GM12892 (cell line): ENCODE data around the gene VWA7.
A peak's percentile ranks its signal among the peaks of the same experiment; 100 is the strongest.

Experiments
- POLR2A ChIP-seq: IDR thresholded peaks from 2 replicates; pipeline ENCODE4 v1.6.1; 2011; ENCODE audit warnings: low read depth, low read length, control low read depth
- POLR2AphosphoS5 ChIP-seq: IDR thresholded peaks from 2 replicates; pipeline ENCODE4 v1.6.1; 2011; ENCODE audit warnings: low read depth, low read length, control low read depth
- TAF1 ChIP-seq: IDR thresholded peaks from 2 replicates; pipeline ENCODE4 v1.6.1; 2011; ENCODE audit warnings: low read depth, mild to moderate bottlenecking, control low read depth, low read length, borderline replicate concordance

DNA sequence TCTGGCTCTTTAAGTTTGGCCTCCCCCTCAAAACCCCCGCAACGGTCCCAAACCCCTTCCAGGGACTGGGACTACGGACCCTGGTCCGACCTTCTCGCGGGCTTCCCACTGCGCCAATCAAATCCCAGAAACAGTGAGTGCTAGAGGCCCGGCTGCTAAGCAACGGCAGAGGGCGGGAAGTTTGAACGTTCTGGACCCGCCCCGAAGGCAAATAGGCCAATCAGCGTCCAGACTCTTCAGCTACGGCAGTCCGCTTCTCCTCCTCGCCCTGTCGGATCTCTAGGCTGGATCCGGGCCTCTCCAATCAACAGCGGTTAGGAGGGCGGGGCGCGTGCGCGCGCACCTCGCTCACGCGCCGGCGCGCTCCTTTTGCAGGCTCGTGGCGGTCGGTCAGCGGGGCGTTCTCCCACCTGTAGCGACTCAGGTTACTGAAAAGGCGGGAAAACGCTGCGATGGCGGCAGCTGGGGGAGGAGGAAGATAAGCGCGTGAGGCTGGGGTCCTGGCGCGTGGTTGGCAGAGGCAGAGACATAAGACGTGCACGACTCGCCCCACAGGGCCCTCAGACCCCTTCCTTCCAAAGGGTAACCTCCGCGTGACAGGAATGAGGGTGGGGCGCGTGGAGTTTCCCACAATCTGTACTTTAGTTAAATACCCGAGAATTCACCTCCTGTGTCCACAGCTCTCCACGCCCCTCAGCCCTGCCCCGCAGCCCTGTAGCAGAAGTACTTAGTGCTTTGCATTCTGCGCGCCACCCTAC lies 37.3 kb downstream of the VWA7 start, which contains the start of gene MSH5:
- TF ChIP-seq POLR2AphosphoS5 (peak; percentile 69), POLR2A (peak; percentile 78), TAF1 (peak; percentile 35; the same call in 1 of the 2 replicates)
